A549 (cell line): ENCODE data around the gene TMEM185B. TPM values are rescaled to one million over a fixed set of nuclear protein-coding genes. Genes with fewer than 3 reads are reported as not detected.

Source experiments
- ATAC-seq, 2 experiments: fragments of 200-7000 bp in 1 of 2; fragments of >200 bp in 1 of 2; cut with Nextera tagmentation in 1 of 2; cut with Tn5 transposase in 1 of 2; 3 replicates each; pipeline versions ENCODE4 v1.8.0 to v1.9.1; 2018 to 2020; ENCODE audit warnings: mild to moderate bottlenecking in 1 of 2, moderate library complexity in 1 of 2
- CTCF ChIA-PET: fragments of 300-600 bp; sonication (Branson Sonifier 250); formaldehyde crosslinking; extraction: SDS; loops from one replicate; lab custom pipeline; 2021; ENCODE audit warnings: antibody characterized with exemption, inconsistent platforms; lab: Yijun Ruan, JAX
- POLR2A ChIA-PET: fragments of 350-600 bp; formaldehyde crosslinking; extraction: SDS; loops from one replicate; lab custom pipeline; 2021; ENCODE audit warnings: antibody characterized with exemption, inconsistent platforms; lab: Yijun Ruan, JAX
- DNase-seq, 2 experiments: peaks; one replicate each; pipeline versions ENCODE4 v3.0.0 to v3.0.0-alpha.2; 2011 to 2016; ENCODE audit warnings: low read depth in 1 of 2, low spot score in 1 of 2
- FAIRE-seq: peaks from 2 replicates; lab custom pipeline; 2011; peaks lifted over from hg19 to GRCh38; lab: Jason Lieb, UNC
- H3K27ac ChIP-seq, 2 experiments: fragments of >200 bp; sonication (Bioruptor Twin); formaldehyde crosslinking; 3 replicates each; pipeline ENCODE4 v1.5.1; 2016 to 2017
- H3K4me1 ChIP-seq: fragments of >200 bp; sonication (Bioruptor Twin); formaldehyde crosslinking; 3 replicates; pipeline ENCODE4 v1.6.1; 2016
- H3K4me2 ChIP-seq: fragments of >200 bp; sonication (Bioruptor Twin); formaldehyde crosslinking; 3 replicates; pipeline ENCODE4 v1.6.1; 2016
- H3K4me3 ChIP-seq: fragments of >200 bp; sonication (Bioruptor Twin); formaldehyde crosslinking; 3 replicates; pipeline ENCODE4 v1.5.1; 2016
- H3K9me3 ChIP-seq: fragments of >200 bp; sonication (Bioruptor Twin); formaldehyde crosslinking; 3 replicates; pipeline ENCODE4 v1.6.1; 2016
- BHLHE40 ChIP-seq: IDR thresholded peaks from 2 replicates; pipeline ENCODE4 v1.6.1; 2012; ENCODE audit warnings: low read depth, low read length, inconsistent platforms
- CEBPB ChIP-seq, 2 experiments: fragments of >200 bp in 1 of 2; sonication (Bioruptor Twin) in 1 of 2; formaldehyde crosslinking in 1 of 2; IDR thresholded peaks; 2 replicates each; pipeline ENCODE4 v1.6.1; 2012 to 2016
- CHD2 ChIP-seq: fragments of 150-350 bp; IDR thresholded peaks from 2 replicates; pipeline ENCODE4 v1.6.1; 2014; ENCODE audit warnings: low read length; ENCODE audit not compliant: partially characterized antibody
- CTCF ChIP-seq: fragments of >200 bp; sonication (Bioruptor Twin); formaldehyde crosslinking; IDR thresholded peaks from 3 replicates; pipeline ENCODE4 v1.5.1; 2016
- ELK1 ChIP-seq: fragments of 150-350 bp; IDR thresholded peaks from 2 replicates; pipeline ENCODE4 v1.6.1; 2014; ENCODE audit warnings: low read depth, mild to moderate bottlenecking, low read length
- FOSL2 ChIP-seq, 2 experiments: fragments of 450-650 bp in 1 of 2; fragments of >200 bp in 1 of 2; sonication (Bioruptor Twin) in 1 of 2; formaldehyde crosslinking; IDR thresholded peaks; 2 replicates each; pipeline versions ENCODE4 v1.5.0 to v1.6.1; 2016 to 2020; ENCODE audit warnings: mild to moderate bottlenecking in 1 of 2, moderate library complexity in 1 of 2
- FOXS1 ChIP-seq: fragments of 250-450 bp; sonication (Bioruptor Pico); IDR thresholded peaks from 2 replicates; pipeline ENCODE4 v1.5.0; 2020; ENCODE audit warnings: mild to moderate bottlenecking, moderate library complexity
- GATA3 ChIP-seq: IDR thresholded peaks from 2 replicates; pipeline ENCODE4 v1.6.1; 2012; ENCODE audit warnings: borderline replicate concordance
- KDM1A ChIP-seq: fragments of 200-600 bp; sonication (generic); IDR thresholded peaks from 2 replicates; pipeline ENCODE4 v1.6.1; 2016; ENCODE audit warnings: low read depth, mild to moderate bottlenecking
- KDM5A ChIP-seq: fragments of 200-600 bp; sonication (generic); IDR thresholded peaks from 2 replicates; pipeline ENCODE4 v1.6.1; 2016; ENCODE audit warnings: antibody characterized with exemption, mild to moderate bottlenecking
- MAX ChIP-seq: IDR thresholded peaks from 2 replicates; pipeline ENCODE4 v1.6.1; 2012
- NPAS2 ChIP-seq: fragments of 250-450 bp; sonication (Bioruptor Pico); IDR thresholded peaks from 2 replicates; pipeline ENCODE4 v1.8.0; 2022; ENCODE audit warnings: mild to moderate bottlenecking, moderate library complexity, borderline replicate concordance
- PHF8 ChIP-seq: fragments of 200-600 bp; sonication (generic); IDR thresholded peaks from 2 replicates; pipeline ENCODE4 v1.6.1; 2016; ENCODE audit warnings: low read depth, mild to moderate bottlenecking, antibody characterized with exemption, moderate library complexity, borderline replicate concordance
- RAD21 ChIP-seq, 2 experiments: fragments of >200 bp in 1 of 2; sonication (Bioruptor Twin) in 1 of 2; formaldehyde crosslinking in 1 of 2; IDR thresholded peaks in 1 of 2; conservative IDR thresholded peaks in 1 of 2; 2 replicates in 1 of 2; 3 replicates in 1 of 2; pipeline ENCODE4 v1.6.1; 2012 to 2018; ENCODE audit warnings: inconsistent platforms in 1 of 2
- RARB ChIP-seq: fragments of 250-450 bp; sonication (Bioruptor Pico); IDR thresholded peaks from 2 replicates; pipeline ENCODE4 v1.8.0; 2021; ENCODE audit warnings: mild to moderate bottlenecking, moderate library complexity
- RFX5 ChIP-seq: fragments of 450-650 bp; IDR thresholded peaks from 2 replicates; pipeline ENCODE4 v1.7.1; 2014; ENCODE audit warnings: antibody characterized with exemption, mild to moderate bottlenecking, moderate library complexity
- SMC3 ChIP-seq: fragments of >200 bp; sonication (Bioruptor Twin); formaldehyde crosslinking; IDR thresholded peaks from 3 replicates; pipeline ENCODE4 v1.6.1; 2018; ENCODE audit warnings: inconsistent platforms
- TP53 ChIP-seq: fragments of 250-450 bp; sonication (Bioruptor Pico); IDR thresholded peaks from 2 replicates; pipeline ENCODE4 v1.5.0; 2021; ENCODE audit warnings: mild to moderate bottlenecking, moderate library complexity
- ZFP36 ChIP-seq: fragments of 450-650 bp; IDR thresholded peaks from 2 replicates; pipeline ENCODE4 v1.6.1; 2014; ENCODE audit warnings: borderline replicate concordance; ENCODE audit not compliant: partially characterized antibody
- WGBS: methylation state at CpG from one replicate; pipeline ENCODE4 v1.1.6; 2017; ENCODE audit errors: missing lambda C conversion rate; 5-methylcytosine and 5-hydroxymethylcytosine counted together
- polyA plus RNA-seq, 4 experiments: library from polyadenylated mRNA; depleted of rRNA in 3 of 4; stranded (reverse); fragments of >200 nt; fragmentation: RNase III in 1 of 4; extraction: RNeasy Plus Mini Kit Qiagen cat#74134 plus additional on column Dnase treatment in 1 of 4; gene quantifications; 2 replicates in 3 of 4; 3 replicates in 1 of 4; pipeline ENCODE4 v1.2.3, GENCODE V29; 2011 to 2017
- TF ChIP-seq, protein P1 (sequence below): IDR thresholded peaks from 2 replicates; pipeline ENCODE4 v1.6.1; 2012; ENCODE audit warnings: low read depth, borderline replicate concordance
- TF ChIP-seq, protein P2 (sequence below): fragments of 450-650 bp; IDR thresholded peaks from 2 replicates; pipeline ENCODE4 v1.6.1; 2014; ENCODE audit warnings: antibody characterized with exemption

TMEM185B gene
- polyA plus RNA-seq, 2 of the 4 experiments (the other 2 are of a cell fraction), result 30.3 to 41.8 TPM

DNA sequence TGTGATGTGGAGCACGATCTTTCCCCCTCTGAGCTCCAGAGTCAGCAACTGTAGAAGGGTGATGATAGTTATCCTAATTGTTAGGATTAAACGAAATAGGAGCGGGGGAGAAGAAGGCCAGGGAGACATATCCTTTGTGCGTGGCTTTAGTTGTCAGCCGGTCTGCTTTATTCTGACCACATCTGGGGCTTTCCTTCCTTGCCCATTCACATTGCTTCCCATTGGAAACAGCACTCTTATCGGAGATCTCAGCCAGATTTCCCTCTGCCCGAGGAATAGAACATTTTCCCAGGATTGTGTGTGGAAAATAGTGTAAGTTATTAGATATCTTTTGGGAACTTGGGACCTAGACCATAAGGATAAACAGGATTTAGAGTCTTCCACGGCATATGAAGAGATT lies 31.0 kb upstream of the TMEM185B start:
- no peak for DNase-seq
- peak overlapping the region in 1 of 2 experiments; percentile 98; a peak in 2 of 6 replicates for H3K27ac ChIP-seq
- FAIRE-seq, result no peak
- H3K4me2 ChIP-seq, result peak overlapping the region; percentile 82
- ATAC-seq, result no peak
- H3K4me3 ChIP-seq, result peak overlapping the region; percentile 79; the same call in 2 of the 3 replicates
- H3K4me1 ChIP-seq, result peaks cover 11% of the 10 kb centered on the region
- no peaks in the 10 kb centered on the region for H3K9me3 ChIP-seq
- ChIA-PET CTCF (interaction anchor here (0.6 to 1.9 kb wide), 5 partner anchors 9 to 59 kb away, joined by 3 to 5 read pairs (median 4); no protein-coding TSS in a partner anchor), POLR2A (no interaction called here)
- WGBS, result 91% methylated on average over 8 of the region's 8 CpGs
- no peak for TF ChIP-seq RFX5
- no peak for TF ChIP-seq CEBPB (IDR thresholded peaks at IDR 0.05)
- no peak for TF ChIP-seq RARB (CRISPR knock-in tag)
- TF ChIP-seq, protein P1, sequence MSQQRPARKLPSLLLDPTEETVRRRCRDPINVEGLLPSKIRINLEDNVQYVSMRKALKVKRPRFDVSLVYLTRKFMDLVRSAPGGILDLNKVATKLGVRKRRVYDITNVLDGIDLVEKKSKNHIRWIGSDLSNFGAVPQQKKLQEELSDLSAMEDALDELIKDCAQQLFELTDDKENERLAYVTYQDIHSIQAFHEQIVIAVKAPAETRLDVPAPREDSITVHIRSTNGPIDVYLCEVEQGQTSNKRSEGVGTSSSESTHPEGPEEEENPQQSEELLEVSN, result no peak
- no peak for TF ChIP-seq ELK1
- no peak for TF ChIP-seq GATA3
- TF ChIP-seq CHD2, result no peak
- TF ChIP-seq KDM5A, result no peak
- TF ChIP-seq, all 56 proteins: peak for 0

DNA sequence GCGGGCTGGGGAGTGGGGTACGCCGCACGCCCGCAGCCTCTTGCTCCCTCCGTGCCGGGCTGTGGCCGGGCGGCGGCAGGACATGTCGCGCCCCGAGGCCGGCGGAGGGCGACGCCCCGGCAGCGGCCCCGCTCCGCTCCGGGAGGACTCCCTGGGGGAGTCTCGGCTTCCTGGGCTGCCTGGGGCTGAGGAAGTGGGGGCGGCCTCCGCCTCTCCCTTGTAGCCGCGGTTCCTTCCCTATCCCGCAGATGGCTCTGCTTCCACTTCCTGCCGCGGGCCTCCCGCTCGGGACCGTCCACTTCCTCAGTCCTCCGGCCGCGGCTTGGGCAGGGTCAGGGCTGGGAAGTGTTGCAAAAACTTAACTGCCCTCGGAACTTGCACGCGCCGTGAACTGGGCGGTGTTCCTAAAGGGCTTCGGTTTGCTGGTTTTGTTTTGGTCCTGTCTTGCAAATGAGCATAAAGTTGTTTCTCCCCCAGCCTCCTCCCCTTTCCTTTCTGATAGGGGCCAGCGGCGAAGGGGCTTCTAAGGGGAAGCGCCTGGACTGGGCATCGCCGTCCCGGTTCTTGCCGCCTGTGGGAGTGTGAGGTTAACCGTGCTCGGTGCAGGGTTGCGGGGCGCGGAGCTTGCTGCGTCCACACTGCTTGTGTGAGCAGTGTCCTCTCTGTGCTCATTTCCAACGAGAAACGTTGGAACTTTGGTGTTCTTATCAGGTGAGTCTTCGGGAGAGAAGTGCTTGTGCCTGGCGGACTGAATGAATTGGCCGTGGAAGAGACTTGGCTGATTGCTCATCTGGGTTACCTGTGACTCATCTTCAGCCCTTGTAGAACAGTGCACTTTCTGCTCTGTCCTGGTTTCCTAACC lies 30.1 kb upstream of the TMEM185B start:
- no peak for TF ChIP-seq TP53 (CRISPR knock-in tag)
- TF ChIP-seq BHLHE40, result no peak
- peak; percentile 44 for TF ChIP-seq CTCF
- no peak for TF ChIP-seq FOXS1 (CRISPR knock-in tag)
- no peak for TF ChIP-seq KDM1A
- TF ChIP-seq MAX, result peak; percentile 45
- TF ChIP-seq FOSL2 (IDR thresholded peaks at IDR 0.05), result no peak
- TF ChIP-seq FOSL2 (CRISPR knock-in tag; IDR thresholded peaks at IDR 0.05), result peak; percentile 58
- TF ChIP-seq, protein P2, sequence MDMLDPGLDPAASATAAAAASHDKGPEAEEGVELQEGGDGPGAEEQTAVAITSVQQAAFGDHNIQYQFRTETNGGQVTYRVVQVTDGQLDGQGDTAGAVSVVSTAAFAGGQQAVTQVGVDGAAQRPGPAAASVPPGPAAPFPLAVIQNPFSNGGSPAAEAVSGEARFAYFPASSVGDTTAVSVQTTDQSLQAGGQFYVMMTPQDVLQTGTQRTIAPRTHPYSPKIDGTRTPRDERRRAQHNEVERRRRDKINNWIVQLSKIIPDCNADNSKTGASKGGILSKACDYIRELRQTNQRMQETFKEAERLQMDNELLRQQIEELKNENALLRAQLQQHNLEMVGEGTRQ, result no peak
- TF ChIP-seq PHF8, result peak; percentile 33; the same call in 1 of the 2 replicates
- TF ChIP-seq ZFP36, result no peak
- peak; percentile 61 for TF ChIP-seq SMC3
- TF ChIP-seq NPAS2, result no peak
- TF ChIP-seq CHD2, result no peak
- TF ChIP-seq RAD21 (conservative IDR thresholded peaks at IDR 0.05 in 1 of 2, IDR thresholded peaks at IDR 0.05 in 1 of 2), result peak; percentile 31 to 47; a peak in 3 of 5 replicates
- CTCF ChIA-PET, result interaction anchor here (0.6 to 3.6 kb wide), 10 partner anchors 8 to 427 kb away, joined by 3 to 23 read pairs (median 4); no protein-coding TSS in a partner anchor
- Histone ChIP-seq H3K9me3 (no peaks in the 10 kb centered on the region), H3K27ac (peak overlapping the region; percentile 92 to 98), H3K4me3 (peak overlapping the region; percentile 79), H3K4me2 (peak overlapping the region; percentile 82), H3K4me1 (peaks cover 11% of the 10 kb centered on the region)
- 4% methylated on average over 33 of the region's 60 CpGs for WGBS
- ATAC-seq, result peak; percentile 81 to 89
- FAIRE-seq, result no peak
- POLR2A ChIA-PET, result interaction anchor here (1.3 kb wide), 2 partner anchors 13 to 30 kb away, joined by 5 to 15 read pairs; partner anchors contain the start of gene TMEM185B
- DNase-seq, result peak; percentile 64 to 70
